EL (cell line): ENCODE measurements around the gene IER5.
"Not testable (repeated sequence)": the region's sequence is repeated elsewhere in the genome, so short reads cannot be mapped to it uniquely, and the experiment has no call there.

Source experiments
- DNase-seq: peaks from one replicate; pipeline ENCODE4 v3.0.0-alpha.2; 2016

The IER5 gene

GRCh38 chr1:181099152-181100014 is 10.9 kb downstream of the IER5 start:
- DNase-seq: peak; percentile 47

GRCh38 chr1:181100015-181100905 is 11.8 kb downstream of the IER5 start:
- DNase-seq: peak; percentile 46

GRCh38 chr1:181100934-181101333 is 12.4 kb downstream of the IER5 start:
- no peak for DNase-seq

DNA sequence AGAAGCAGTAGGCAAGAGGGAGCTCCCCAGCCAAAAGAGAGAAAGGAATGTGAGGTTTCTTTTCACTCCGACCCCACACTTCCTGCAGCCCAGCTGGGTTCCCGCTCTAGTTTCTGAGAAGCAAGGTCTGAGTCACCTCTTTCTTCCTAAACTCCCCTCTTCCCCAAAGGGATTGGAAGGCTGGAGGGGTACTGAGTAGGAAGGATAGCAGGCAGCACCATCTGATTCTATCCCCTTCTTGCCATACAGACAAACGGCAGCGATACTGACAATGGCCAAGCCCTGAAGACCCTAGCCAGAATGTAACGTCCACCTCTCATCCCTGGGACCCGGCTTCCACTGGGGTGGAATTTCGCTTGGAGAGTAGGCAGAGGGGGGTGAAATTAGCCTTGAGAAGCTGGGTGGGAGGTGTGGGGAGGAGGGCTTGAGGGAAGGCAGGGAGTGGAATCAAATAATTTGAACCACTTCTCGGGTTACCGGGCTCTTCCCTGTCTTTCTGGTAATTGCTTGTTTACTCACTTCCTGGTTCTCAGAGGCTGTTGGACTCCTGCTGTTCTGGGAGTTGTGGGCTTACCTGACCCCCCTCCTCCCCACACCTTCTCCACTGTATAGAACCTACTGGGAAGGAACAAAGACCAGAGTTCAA is 13.2 kb downstream of the IER5 start:
- peak; percentile 89 for DNase-seq

GRCh38 chr1:181102841-181103240 is 14.3 kb downstream of the IER5 start:
- DNase-seq: peak; percentile 31

- no peak for DNase-seq
These were observed 14.9 kb downstream of the IER5 start for GRCh38 chr1:181103399-181103798.

DNA sequence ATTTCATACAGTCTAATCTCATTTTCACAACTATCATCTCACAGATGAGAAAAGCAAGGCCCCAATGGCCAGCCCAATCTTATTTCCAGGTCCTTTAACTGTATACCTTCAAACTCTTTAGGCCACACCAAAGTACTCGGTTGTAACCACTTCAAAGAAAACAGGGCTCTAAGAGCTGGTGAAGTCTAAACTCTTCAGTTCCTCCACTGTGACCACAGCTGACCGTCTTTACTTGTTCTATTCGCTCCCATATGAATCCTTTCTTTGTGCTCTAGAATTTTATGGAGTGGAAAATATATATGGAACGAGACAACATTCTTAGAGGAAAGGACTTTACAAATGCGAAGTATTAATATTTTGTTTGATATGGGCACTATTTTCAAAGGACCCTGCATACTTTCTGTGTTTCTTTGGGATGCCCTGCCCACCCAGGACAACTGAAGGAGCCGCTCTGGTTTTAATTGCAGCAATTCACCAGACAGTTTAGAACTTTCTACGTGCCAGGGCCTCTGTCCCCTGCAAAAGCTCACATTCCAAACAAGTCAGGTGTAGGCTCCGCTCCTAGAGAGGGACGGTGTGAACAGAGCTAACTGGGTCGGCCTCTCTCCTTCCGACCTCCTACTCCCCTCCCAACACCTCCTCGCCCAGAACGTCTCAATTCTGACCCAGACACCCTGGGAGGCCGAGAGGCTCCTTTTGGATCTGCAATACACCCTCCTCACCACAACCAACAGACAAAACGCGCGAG is 15.7 kb downstream of the IER5 start:
- no peak for DNase-seq

DNA sequence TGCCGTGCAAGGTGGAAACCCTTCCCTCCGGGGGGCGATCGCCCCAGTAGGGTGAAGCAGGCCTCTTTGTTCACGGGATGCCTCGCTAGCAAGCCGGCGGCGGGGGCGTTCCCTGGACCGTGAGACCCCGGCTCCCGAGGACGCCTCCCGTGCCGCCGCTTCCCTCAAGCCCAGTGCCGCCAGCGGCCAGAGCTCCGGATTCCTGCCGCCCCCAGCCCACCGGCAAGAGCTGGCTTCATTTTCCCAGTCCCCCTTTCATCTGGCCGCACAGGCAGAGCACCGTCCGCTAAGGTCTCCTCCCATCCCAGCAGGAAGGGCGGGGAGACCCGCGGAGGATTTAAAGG is 16.3 kb downstream of the IER5 start:
- no peak for DNase-seq

DNA sequence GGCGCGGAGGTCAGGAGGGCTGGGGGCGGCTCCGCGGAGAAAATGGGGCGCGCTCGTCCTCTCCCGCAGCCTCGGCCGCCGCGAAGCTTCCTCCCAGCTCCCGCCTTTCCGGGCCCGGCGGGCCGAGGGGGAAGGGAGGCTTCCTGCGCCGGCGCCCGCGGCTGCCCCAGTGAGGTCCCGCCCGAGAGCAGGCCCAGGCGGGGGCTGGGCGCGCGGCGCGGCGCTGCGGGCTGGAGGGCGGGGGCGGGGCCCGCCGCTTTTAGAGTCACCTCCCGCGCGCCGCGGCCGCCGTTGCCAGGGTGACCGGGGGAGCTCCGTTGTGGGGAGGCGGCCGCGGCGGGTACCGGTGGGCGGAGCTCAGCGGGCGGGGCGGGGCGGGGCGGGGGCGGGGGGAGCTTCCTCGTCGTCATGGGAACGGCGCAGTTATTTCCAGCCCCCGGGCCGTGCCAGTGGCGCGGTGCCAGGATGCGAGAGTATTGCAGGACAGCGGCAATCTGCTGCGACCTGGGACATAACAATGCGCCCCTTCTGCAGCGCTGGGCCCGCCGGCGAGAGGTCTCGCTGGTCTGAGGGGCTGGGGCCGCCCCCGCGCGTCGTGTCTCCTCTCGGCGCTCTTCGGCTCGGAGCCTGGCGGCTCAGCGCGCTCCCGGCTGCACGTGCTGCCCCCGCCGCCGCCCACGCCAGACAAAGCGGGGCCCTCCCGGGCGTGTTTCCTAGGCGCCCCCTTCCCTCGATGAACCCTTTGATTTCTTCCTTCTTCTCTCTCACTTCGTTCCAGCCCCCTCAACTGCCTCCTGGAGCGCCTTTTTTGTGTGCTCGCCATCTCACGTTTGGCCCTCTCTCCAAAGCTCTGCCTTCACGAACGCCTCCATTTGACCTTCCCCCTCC is 16.9 kb downstream of the IER5 start:
- DNase-seq: peak; percentile 89

- no peak for DNase-seq
These were observed 17.5 kb downstream of the IER5 start for GRCh38 chr1:181106022-181106312.

GRCh38 chr1:181106479-181106878 is 18.0 kb downstream of the IER5 start:
- no peak for DNase-seq

- DNase-seq: no peak
These were observed 19.2 kb downstream of the IER5 start for GRCh38 chr1:181107711-181108110.

DNA sequence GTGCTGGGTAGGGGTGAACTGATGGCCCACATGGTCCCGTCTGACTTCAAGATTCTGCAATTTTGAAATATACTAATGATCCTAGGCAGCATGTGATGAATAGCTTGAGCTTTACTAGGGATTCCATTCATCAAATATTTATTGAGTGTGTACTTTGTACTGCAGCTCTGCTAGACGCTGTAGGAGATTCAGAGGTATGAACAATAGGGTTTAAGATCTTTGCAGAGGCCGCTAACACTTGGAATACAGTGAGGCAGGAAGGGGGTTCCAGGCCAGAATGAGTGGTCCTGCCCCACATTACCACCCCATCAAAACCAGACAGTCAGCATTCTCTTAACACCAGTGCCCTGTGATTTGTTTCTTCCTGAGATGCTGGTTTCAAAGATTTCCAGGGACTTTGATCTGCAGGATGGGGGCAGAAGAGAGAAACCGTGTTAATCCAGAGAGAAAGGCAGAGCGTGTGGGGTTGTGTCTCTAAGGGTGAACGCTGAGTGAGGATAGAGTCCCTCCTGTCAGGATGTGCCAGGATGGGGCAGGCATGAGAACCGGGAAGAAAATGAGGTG is 19.9 kb downstream of the IER5 start:
- no peak for DNase-seq

DNA sequence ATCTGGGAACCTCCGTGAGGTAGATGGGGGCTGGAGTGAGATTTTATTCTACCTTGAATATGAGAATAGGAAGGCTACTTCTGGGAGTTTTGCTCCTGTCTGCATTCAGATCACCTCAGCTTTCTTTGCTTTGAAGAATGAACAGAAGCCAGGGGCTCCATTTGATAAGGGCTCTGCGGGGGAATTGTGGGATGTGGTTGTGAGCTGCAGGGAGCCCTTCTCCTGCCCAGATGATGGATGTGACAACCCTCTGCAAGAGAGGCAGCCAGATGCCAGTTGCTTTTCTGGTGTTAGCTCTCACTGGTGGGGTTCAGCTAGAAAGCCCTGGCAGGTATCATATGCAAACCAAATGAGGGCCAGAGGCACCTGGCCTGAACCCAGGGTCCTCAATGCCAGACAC is 21.5 kb downstream of the IER5 start:
- no peak for DNase-seq

- DNase-seq: peak; percentile 75
These were observed 23.1 kb downstream of the IER5 start for GRCh38 chr1:181111559-181111958.

DNA sequence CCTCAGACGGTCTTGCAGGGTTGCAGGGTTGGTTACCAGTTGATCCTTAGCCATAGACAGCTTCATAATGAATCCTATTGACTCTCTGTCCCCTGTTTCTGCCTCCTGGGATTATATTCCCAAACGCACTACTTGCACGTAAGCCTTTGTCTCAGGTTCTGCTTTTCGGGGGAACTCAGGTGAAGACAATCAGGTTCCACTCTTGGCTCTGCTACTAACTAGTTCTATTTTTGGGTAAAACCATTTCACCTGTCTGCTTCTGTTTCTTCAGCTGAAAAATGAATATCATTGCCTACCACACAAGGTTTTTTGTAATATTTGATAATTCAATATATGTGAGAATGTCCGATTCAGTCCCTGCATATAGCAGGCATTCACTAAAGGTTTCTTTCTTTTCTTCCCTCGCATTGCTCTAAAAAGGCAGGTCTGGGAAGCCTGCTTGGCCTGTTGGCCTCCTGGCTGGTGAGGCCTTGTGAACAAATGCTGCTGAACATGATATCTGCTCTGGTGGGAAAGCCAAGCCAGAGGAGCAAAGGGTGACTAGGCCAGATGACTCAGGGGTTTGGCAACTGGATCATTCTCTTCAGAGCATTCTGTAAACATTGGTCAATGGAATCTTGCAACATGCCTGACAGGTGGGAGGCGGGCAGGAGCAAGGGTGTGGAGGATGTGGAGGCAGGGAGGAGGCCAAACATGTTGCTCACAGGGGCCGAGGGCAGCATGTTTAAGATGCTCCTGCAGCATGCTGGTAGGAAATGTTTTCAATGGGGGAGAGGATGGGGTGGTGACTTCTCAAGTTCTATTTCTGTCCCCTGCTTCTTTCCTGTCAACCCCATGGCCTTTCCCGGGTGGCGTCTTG is 23.8 kb downstream of the IER5 start:
- peak; percentile 99 for DNase-seq

GRCh38 chr1:181113059-181113641 is 24.6 kb downstream of the IER5 start:
- DNase-seq: peak; percentile 78

DNA sequence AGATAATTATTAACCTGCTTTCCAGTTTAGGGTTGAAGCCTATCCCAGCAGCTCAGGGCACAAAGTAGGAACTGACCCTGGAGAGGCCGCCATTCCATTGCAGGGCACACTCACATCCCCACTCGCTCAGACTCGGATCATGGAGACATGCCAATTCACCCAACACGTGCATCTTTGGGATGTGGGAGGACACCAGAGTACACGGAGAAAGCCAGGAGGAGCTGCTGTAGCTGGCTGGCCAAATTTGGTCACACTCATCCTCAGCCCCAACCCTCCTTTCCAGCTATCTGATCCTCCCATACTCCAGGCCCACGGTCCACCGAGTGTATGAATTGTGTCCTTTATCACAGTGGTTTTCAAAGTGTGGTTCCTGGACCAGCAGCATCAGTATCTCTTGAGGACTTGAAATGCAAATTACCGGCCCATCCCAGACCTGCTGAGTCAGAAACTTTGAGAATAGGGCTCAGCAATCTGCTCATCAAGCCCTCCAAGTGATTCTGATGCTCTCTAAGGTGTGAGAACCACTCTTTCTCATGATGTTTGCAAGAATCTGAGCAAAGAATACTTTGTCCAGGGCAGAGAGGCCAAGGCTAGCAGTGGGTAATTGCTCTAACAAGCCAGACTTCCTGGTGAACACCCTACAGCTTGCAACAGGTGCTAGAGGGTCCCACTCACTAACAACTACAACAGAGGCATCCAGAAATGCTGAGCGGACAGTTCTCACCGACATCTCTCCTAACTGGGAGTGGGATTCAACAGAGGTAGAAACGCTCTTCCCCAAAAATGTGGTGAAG is 26.3 kb downstream of the IER5 start:
- no peak for DNase-seq

DNA sequence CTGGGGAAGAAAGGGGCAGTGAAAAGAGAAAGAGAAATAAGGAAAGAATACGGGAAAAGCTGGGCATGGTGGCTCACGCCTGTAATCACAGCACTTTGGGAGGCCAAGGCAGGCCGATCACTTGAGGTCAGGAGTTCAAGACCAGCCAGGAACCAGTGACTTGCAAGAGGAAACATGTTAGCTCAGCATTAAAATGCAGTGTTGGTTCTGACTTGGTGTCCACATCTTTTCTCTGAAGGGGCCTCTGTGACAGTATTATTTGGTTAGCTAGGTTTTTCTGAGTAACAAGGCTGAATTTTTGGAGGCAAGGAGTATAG is 26.8 kb downstream of the IER5 start:
- no peak for DNase-seq

GRCh38 chr1:181115971-181116370 is 27.5 kb downstream of the IER5 start:
- DNase-seq: not testable (repeated sequence)
